H1 (cell line): ENCODE results near the gene CHFR. TPM values are rescaled to one million over a fixed set of nuclear protein-coding genes. Genes with fewer than 3 reads are reported as not detected.

Experiments used
- CTCF ChIA-PET: fragments of 300-600 bp; sonication (Branson Sonifier 250); formaldehyde crosslinking; loops from one replicate; lab custom pipeline; 2021; ENCODE audit not compliant: partially characterized antibody; lab: Charles Lee
- POLR2A ChIA-PET: fragments of 300-600 bp; sonication (Branson Sonifier 250); formaldehyde crosslinking; loops from one replicate; lab custom pipeline; 2021; ENCODE audit warnings: inconsistent platforms; ENCODE audit not compliant: partially characterized antibody; lab: Charles Lee
- DNase-seq, 2 experiments: peaks; one replicate each; pipeline versions ENCODE4 v3.0.0 to v3.0.0-alpha.2; 2010 to 2022; ENCODE audit warnings: low spot score in 2 of 2, low read depth in 1 of 2, mixed read lengths in 1 of 2
- FAIRE-seq: peaks from 2 replicates; lab custom pipeline; 2011; peaks lifted over from hg19 to GRCh38; lab: Jason Lieb, UNC
- H2AFZ ChIP-seq: 2 replicates; pipeline ENCODE4 v1.8.1; 2012; ENCODE audit warnings: low read length, inconsistent platforms
- H2AK5ac ChIP-seq: 2 replicates; pipeline ENCODE4 v1.6.1; 2013; ENCODE audit warnings: low read depth, low read length
- H2BK120ac ChIP-seq: replicated peaks from 2 replicates; pipeline ENCODE3; 2013; ENCODE audit warnings: low read depth, low read length, inconsistent platforms
- H2BK12ac ChIP-seq: 2 replicates; pipeline ENCODE4 v1.6.1; 2013; ENCODE audit warnings: low read depth, low read length
- H2BK15ac ChIP-seq: 2 replicates; pipeline ENCODE4 v1.6.1; 2013; ENCODE audit warnings: low read length
- H2BK20ac ChIP-seq: 2 replicates; pipeline ENCODE4 v1.6.1; 2013; ENCODE audit warnings: low read length
- H2BK5ac ChIP-seq: 2 replicates; pipeline ENCODE4 v1.6.1; 2013; ENCODE audit warnings: low read depth, low read length
- H3K14ac ChIP-seq: 2 replicates; pipeline ENCODE4 v1.6.1; 2013; ENCODE audit warnings: inconsistent platforms; ENCODE audit not compliant: insufficient read length
- H3K18ac ChIP-seq: 2 replicates; pipeline ENCODE4 v1.6.1; 2013; ENCODE audit warnings: low read length; ENCODE audit errors: extremely low read depth
- H3K23ac ChIP-seq: 2 replicates; pipeline ENCODE4 v1.6.1; 2013; ENCODE audit warnings: inconsistent platforms; ENCODE audit not compliant: insufficient read length
- H3K23me2 ChIP-seq: 2 replicates; pipeline ENCODE4 v1.6.1; 2013; ENCODE audit warnings: low read depth, low read length
- H3K27ac ChIP-seq: 2 replicates; pipeline ENCODE4 v1.6.1; 2011; ENCODE audit warnings: low read depth, low read length, inconsistent platforms
- H3K27me3 ChIP-seq, 4 experiments: replicated peaks in 1 of 4; 1 replicate in 1 of 4; 2 replicates in 3 of 4; pipeline versions ENCODE4 v1.6.1 to v1.8.1; 2011 to 2013; ENCODE audit warnings: low read length in 3 of 4, mild to moderate bottlenecking in 3 of 4, inconsistent platforms in 2 of 4, mixed read lengths in 2 of 4, moderate library complexity in 1 of 4; ENCODE audit not compliant: control insufficient read depth in 3 of 4, insufficient read depth in 3 of 4; ENCODE audit errors: extremely low read depth in 1 of 4
- H3K36me3 ChIP-seq, 4 experiments: 2 replicates each; pipeline versions ENCODE4 v1.6.1 to v1.8.1; 2011 to 2013; ENCODE audit warnings: mild to moderate bottlenecking in 4 of 4, low read length in 3 of 4, moderate library complexity in 2 of 4, control low read depth in 1 of 4, inconsistent platforms in 1 of 4; ENCODE audit not compliant: insufficient read depth in 4 of 4, control insufficient read depth in 2 of 4
- H3K4ac ChIP-seq: replicated peaks from 2 replicates; pipeline ENCODE3; 2013; ENCODE audit warnings: low read length, low read depth, mixed read lengths, inconsistent platforms; ENCODE audit not compliant: insufficient read length
- H3K4me1 ChIP-seq, 4 experiments: replicated peaks in 1 of 4; 1 replicate in 1 of 4; 2 replicates in 3 of 4; pipeline versions ENCODE4 v1.6.1 to v1.8.1; 2011 to 2013; ENCODE audit warnings: low read length in 3 of 4, inconsistent platforms in 2 of 4, mixed read lengths in 1 of 4; ENCODE audit not compliant: insufficient read depth in 4 of 4, control insufficient read depth in 3 of 4
- H3K4me2 ChIP-seq, 2 experiments: 2 replicates each; pipeline versions ENCODE4 v1.6.1 to v1.8.1; 2011 to 2013; ENCODE audit warnings: low read depth in 2 of 2, low read length in 2 of 2, control low read depth in 1 of 2, inconsistent platforms in 1 of 2, mild to moderate bottlenecking in 1 of 2; ENCODE audit not compliant: insufficient read depth in 1 of 2
- H3K4me3 ChIP-seq, 4 experiments: fragments of 200-600, 300-600 bp in 1 of 4; sonication (generic), shearing (Covaris generic), sonication (Bioruptor Twin) in 1 of 4; 2 replicates each; pipeline versions ENCODE4 v1.5.1 to v1.8.1; 2011 to 2016; ENCODE audit warnings: low read length in 4 of 4, low read depth in 3 of 4, control low read depth in 2 of 4, inconsistent platforms in 2 of 4, mild to moderate bottlenecking in 2 of 4, mixed read lengths in 1 of 4, moderate library complexity in 1 of 4; ENCODE audit not compliant: insufficient read depth in 2 of 4; ENCODE audit errors: extremely low read depth in 1 of 4
- H3K56ac ChIP-seq: replicated peaks from 2 replicates; pipeline ENCODE3; 2013; ENCODE audit warnings: low read depth, mild to moderate bottlenecking, mixed read lengths, low read length, inconsistent platforms; ENCODE audit not compliant: insufficient read length
- H3K79me1 ChIP-seq: 2 replicates; pipeline ENCODE4 v1.6.1; 2013; ENCODE audit warnings: low read depth, low read length, control low read depth
- H3K79me2 ChIP-seq, 2 experiments: 2 replicates each; pipeline versions ENCODE4 v1.6.1 to v1.8.1; 2012 to 2013; ENCODE audit warnings: low read length in 2 of 2, mild to moderate bottlenecking in 2 of 2, inconsistent platforms in 1 of 2; ENCODE audit not compliant: insufficient read depth in 2 of 2, control insufficient read depth in 1 of 2
- H3K9ac ChIP-seq, 4 experiments: replicated peaks in 1 of 4; 1 replicate in 1 of 4; 2 replicates in 3 of 4; pipeline versions ENCODE4 v1.6.1 to v1.8.1; 2011 to 2013; ENCODE audit warnings: low read depth in 3 of 4, low read length in 3 of 4, control low read depth in 2 of 4, mild to moderate bottlenecking in 2 of 4, moderate library complexity in 2 of 4, inconsistent platforms in 1 of 4; ENCODE audit errors: extremely low read depth in 1 of 4
- H3K9me3 ChIP-seq, 2 experiments: 2 replicates each; pipeline versions ENCODE4 v1.6.1 to v1.8.1; 2012 to 2013; ENCODE audit warnings: mild to moderate bottlenecking in 2 of 2, moderate library complexity in 2 of 2, control low read depth in 1 of 2, inconsistent platforms in 1 of 2, low read depth in 1 of 2, low read length in 1 of 2, mixed read lengths in 1 of 2; ENCODE audit not compliant: insufficient read depth in 2 of 2
- H4K20me1 ChIP-seq, 2 experiments: replicated peaks in 1 of 2; 2 replicates each; pipeline versions ENCODE3 to v1.8.1; 2011 to 2013; ENCODE audit warnings: inconsistent platforms in 2 of 2, low read length in 2 of 2, mild to moderate bottlenecking in 1 of 2; ENCODE audit not compliant: insufficient read depth in 2 of 2, control insufficient read depth in 1 of 2
- H4K5ac ChIP-seq: 2 replicates; pipeline ENCODE4 v1.6.1; 2013; ENCODE audit warnings: low read length, low read depth, mixed read lengths, inconsistent platforms; ENCODE audit not compliant: insufficient read length
- H4K8ac ChIP-seq: 2 replicates; pipeline ENCODE4 v1.8.0; 2013; ENCODE audit warnings: mild to moderate bottlenecking, moderate library complexity, low read length, inconsistent platforms; ENCODE audit not compliant: insufficient read depth; ENCODE audit errors: extremely low read depth
- H4K91ac ChIP-seq: replicated peaks from 2 replicates; pipeline ENCODE3; 2013; ENCODE audit warnings: low read length, mixed read lengths, inconsistent platforms; ENCODE audit not compliant: insufficient read length
- HDAC2 ChIP-seq, 2 experiments: fragments of 300-600 bp in 1 of 2; sonication (generic) in 1 of 2; IDR thresholded peaks; 2 replicates each; pipeline ENCODE4 v1.6.1; 2011 to 2012; ENCODE audit warnings: low read depth in 2 of 2, low read length in 2 of 2, mild to moderate bottlenecking in 2 of 2, moderate library complexity in 2 of 2, borderline replicate concordance in 1 of 2, inconsistent platforms in 1 of 2
- POU5F1 ChIP-seq: IDR thresholded peaks from 2 replicates; pipeline ENCODE4 v1.6.1; 2011; ENCODE audit warnings: low read depth, mild to moderate bottlenecking, low read length, moderate library complexity
- RFX5 ChIP-seq: IDR thresholded peaks from 2 replicates; pipeline ENCODE4 v1.6.1; 2011; ENCODE audit warnings: low read depth, low read length, improper control_type of control experiment, borderline replicate concordance
- TAF1 ChIP-seq: IDR thresholded peaks from 2 replicates; pipeline ENCODE4 v1.6.1; 2011; ENCODE audit warnings: mild to moderate bottlenecking, low read depth, low read length
- TCF12 ChIP-seq: IDR thresholded peaks from 2 replicates; pipeline ENCODE4 v1.6.1; 2011; ENCODE audit warnings: low read depth, mild to moderate bottlenecking, low read length
- WGBS, 2 experiments: shearing (Covaris generic) in 1 of 2; methylation state at CpG; one replicate each; pipeline versions ENCODE4 v1.1.6 to v1.1.7; 2013 to 2015; ENCODE audit warnings: low lambda C conversion rate in 2 of 2, mixed read lengths in 2 of 2, inconsistent platforms in 1 of 2, low coverage in 1 of 2, missing lambda C conversion rate in 1 of 2; ENCODE audit not compliant: insufficient replicate concordance in 2 of 2, insufficient coverage in 1 of 2, insufficient read length in 1 of 2; ENCODE audit errors: extremely low coverage in 1 of 2, missing lambda C conversion rate in 1 of 2; 5-methylcytosine and 5-hydroxymethylcytosine counted together
- polyA plus RNA-seq, 7 experiments: library from polyadenylated mRNA; depleted of rRNA in 3 of 7; stranded (reverse) in 5 of 7; unstranded in 2 of 7; fragments of >200 nt in 5 of 7; fragments of 200-250 nt in 2 of 7; gene quantifications; 1 replicate in 5 of 7; 2 replicates in 1 of 7; 4 replicates in 1 of 7; pipeline versions ENCODE4 v1.2.1 to v1.2.3, GENCODE V29; 2011 to 2013; ENCODE audit warnings: missing spikeins in 2 of 7, mixed read lengths in 2 of 7
- total RNA-seq: library from RNA; stranded (reverse); fragmentation: NEBNext Ultra II Directional; extraction: Animal tissue kit (Norgen Biotek cat#: 25700); gene quantifications from 2 replicates; pipeline ENCODE4 v1.2.1, GENCODE V29; 2021

Gene CHFR
- total and polyA plus RNA-seq, 2 of the 8 experiments (the other 6 are each of a cell fraction or from before 2014, with no cell fraction given): 31.4 to 44.6 TPM

DNA sequence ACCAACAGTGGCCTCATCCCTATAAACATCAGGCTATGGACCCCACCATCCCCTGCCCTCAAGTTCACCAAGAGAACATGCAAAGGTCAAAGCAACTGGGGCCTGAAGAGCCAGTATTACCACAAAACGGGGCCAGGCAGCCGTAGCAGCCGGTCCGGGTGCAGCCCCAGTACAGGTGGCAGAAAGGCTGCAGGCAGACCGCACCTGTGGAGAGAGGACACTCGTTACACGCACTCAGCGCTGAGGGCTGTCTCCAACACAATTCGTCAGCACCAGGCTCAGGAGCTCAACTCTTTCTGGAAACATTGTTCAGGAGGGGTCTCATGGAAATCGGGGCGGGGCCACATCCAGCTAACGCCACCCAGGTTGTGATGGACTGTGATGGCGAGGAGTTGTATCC lies 38.9 kb downstream of the CHFR start:
- no peak overlapping the region for H3K4ac ChIP-seq
- no peak for FAIRE-seq
- H3K4me3 ChIP-seq: no peak overlapping the region
- no peak overlapping the region for H3K56ac ChIP-seq
- H2BK120ac ChIP-seq: no peak overlapping the region
- H3K4me1 ChIP-seq: peaks cover 0 to 13% (median 6%) of the 10 kb centered on the region in 4 experiments; a peak in 6 of 7 replicates
- no peak overlapping the region for H2BK12ac ChIP-seq
- H3K4me2 ChIP-seq: peak overlapping the region in 1 of 2 experiments; percentile 59; a peak in 1 of 4 replicates
- H3K79me2 ChIP-seq: no peaks in the 10 kb centered on the region
- no peak overlapping the region for H4K8ac ChIP-seq
- H3K9me3 ChIP-seq: no peaks in the 10 kb centered on the region
- H3K14ac ChIP-seq: no peak overlapping the region
- no peak for DNase-seq
- no peak overlapping the region for H3K18ac ChIP-seq
- no peaks in the 10 kb centered on the region for H3K79me1 ChIP-seq
- H2BK15ac ChIP-seq: no peak overlapping the region
- no peak overlapping the region for H2AFZ ChIP-seq
- H3K27ac ChIP-seq: no peak overlapping the region
- H3K23me2 ChIP-seq: no peaks in the 10 kb centered on the region
- POLR2A ChIA-PET: interaction anchor here (1.1 to 3.3 kb wide), 7 partner anchors 10 to 89 kb away, joined by 3 to 14 read pairs (median 4); partner anchors contain the start of gene GOLGA3
- no peaks in the 10 kb centered on the region for H3K27me3 ChIP-seq
- CTCF ChIA-PET: interaction anchor here (1.0 to 1.2 kb wide), 2 partner anchors 38 to 57 kb away, joined by 3 read pairs; no protein-coding TSS in a partner anchor
- no peak overlapping the region for H4K5ac ChIP-seq
- no peak overlapping the region for H2AK5ac ChIP-seq
- no peak overlapping the region for H3K9ac ChIP-seq
- H2BK5ac ChIP-seq: no peak overlapping the region
- no peak overlapping the region for H3K23ac ChIP-seq
- H4K91ac ChIP-seq: no peak overlapping the region
- H4K20me1 ChIP-seq: peaks cover 0 to 3% of the 10 kb centered on the region in 2 experiments
- no peak overlapping the region for H2BK20ac ChIP-seq
- WGBS, 2 experiments: 94% methylated on average over 13 of the region's 13 CpGs; no CpG with 5 or more reads in 1 of the 2 experiments
- H3K36me3 ChIP-seq: peaks cover 2 to 36% (median 11%) of the 10 kb centered on the region in 4 experiments; a peak in 7 of 8 replicates
- TF ChIP-seq TCF12 (no peak), TAF1 (no peak), RFX5 (no peak), POU5F1 (no peak), HDAC2 (IDR thresholded peaks at IDR 0.05; ENCODE audit: borderline replicate concordance in 1 of 2, low read depth in 2 of 2, low read length in 2 of 2) (no peak)
